Osteocyte (in vitro differentiated cells): ENCODE results near the gene OR2M7. TPM values are rescaled to one million over a fixed set of nuclear protein-coding genes. Genes with fewer than 3 reads are reported as not detected.
"Not testable (repeated sequence)": the region's sequence is repeated elsewhere in the genome, so short reads cannot be mapped to it uniquely, and the experiment has no call there.

ENCODE experiments used
- DNase-seq: peaks from one replicate; pipeline ENCODE4 v3.0.0; 2021; ENCODE audit warnings: mixed read lengths; ENCODE audit not compliant: unreplicated experiment; ENCODE audit errors: extremely low spot score
- H3K27ac Mint-ChIP-seq: one replicate; pipeline ENCODE4 v1.8.0; 2021; ENCODE audit warnings: mild to moderate bottlenecking, mixed read lengths; ENCODE audit not compliant: unreplicated experiment
- H3K27me3 Mint-ChIP-seq: one replicate; pipeline ENCODE4 v1.8.0; 2021; ENCODE audit warnings: mixed read lengths; ENCODE audit not compliant: unreplicated experiment
- H3K36me3 Mint-ChIP-seq: one replicate; pipeline ENCODE4 v1.8.0; 2021; ENCODE audit warnings: mixed read lengths; ENCODE audit not compliant: unreplicated experiment
- H3K4me1 Mint-ChIP-seq: one replicate; pipeline ENCODE4 v1.8.0; 2021; ENCODE audit warnings: mixed read lengths; ENCODE audit not compliant: unreplicated experiment
- H3K4me3 Mint-ChIP-seq: one replicate; pipeline ENCODE4 v1.8.0; 2021; ENCODE audit warnings: mild to moderate bottlenecking, moderate library complexity, mixed read lengths; ENCODE audit not compliant: unreplicated experiment
- H3K9me3 Mint-ChIP-seq: one replicate; pipeline ENCODE4 v1.8.0; 2021; ENCODE audit warnings: mixed read lengths; ENCODE audit not compliant: unreplicated experiment
- CTCF ChIP-seq: fragments of 200-600 bp; sonication (generic); IDR thresholded peaks from 2 replicates; pipeline ENCODE4 v1.5.0; 2021; ENCODE audit warnings: antibody characterized with exemption, mild to moderate bottlenecking, moderate library complexity
- total RNA-seq: library from RNA; stranded (reverse); gene quantifications from 2 replicates; pipeline ENCODE4 v1.2.1, GENCODE V29; 2021

Gene OR2M7
- total RNA-seq, 1 donor from 2014 or later: not detected

DNA sequence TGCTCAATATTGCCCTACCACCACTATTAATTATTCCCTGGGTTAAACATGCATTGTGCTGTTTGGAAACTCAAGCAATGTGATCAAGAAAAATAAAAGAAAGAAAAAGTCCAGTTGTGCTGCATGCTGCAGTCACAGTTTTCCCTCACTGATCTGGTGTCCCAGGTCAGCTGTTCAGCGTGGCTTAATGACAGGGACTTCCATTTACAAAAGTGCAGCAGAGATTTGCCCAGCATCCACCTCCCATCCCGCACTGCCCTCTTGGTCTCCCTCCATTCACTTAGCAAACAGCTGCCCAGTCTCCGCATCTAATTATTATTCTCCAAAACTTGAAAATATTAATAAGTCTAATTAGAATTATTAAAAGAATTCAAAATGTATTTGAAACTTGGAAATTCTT is 35.0 kb upstream of the OR2M7 start:
- H3K27me3 Mint-ChIP-seq: no peaks in the 10 kb centered on the region
- H3K27ac Mint-ChIP-seq: no peak overlapping the region
- H3K4me1 Mint-ChIP-seq: no peaks in the 10 kb centered on the region
- DNase-seq: no peak
- no peak overlapping the region for H3K4me3 Mint-ChIP-seq
- H3K9me3 Mint-ChIP-seq: peaks cover 52% of the 10 kb centered on the region
- TF ChIP-seq CTCF: no peak
- no peaks in the 10 kb centered on the region for H3K36me3 Mint-ChIP-seq

DNA sequence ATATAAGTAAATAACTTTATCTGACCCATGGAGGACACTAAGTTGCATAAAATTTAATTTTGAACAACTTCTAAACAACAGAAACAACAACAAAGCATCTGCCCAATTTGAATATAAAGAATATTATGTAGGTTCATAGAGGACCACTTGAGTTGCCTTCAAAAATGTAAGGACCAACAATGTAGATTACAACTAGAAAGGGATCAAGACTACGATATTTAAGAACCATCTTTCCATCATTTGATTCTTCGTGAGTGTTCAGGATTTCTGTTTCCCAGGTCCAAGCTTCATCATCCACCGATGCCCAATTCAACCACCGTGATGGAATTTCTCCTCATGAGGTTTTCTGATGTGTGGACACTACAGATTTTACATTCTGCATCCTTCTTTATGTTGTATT is 24.1 kb upstream of the OR2M7 start, which contains the start of gene OR14C36:
Gene OR14C36, plus strand, starts transcription at position 301 of the 400 bp plus-strand sequence. Its CDS starts 0 bp downstream, at position 301.
- Mint-ChIP-seq H3K27ac (no peak within 1 kb of the TSS), H3K4me1 (no peaks in the 10 kb centered on the region)

GRCh38 chr1:248343451-248343850 is 19.1 kb upstream of the OR2M7 start:
- no peak overlapping the region for H3K27ac Mint-ChIP-seq
- no peak for TF ChIP-seq CTCF
- H3K4me1 Mint-ChIP-seq: no peaks in the 10 kb centered on the region
- H3K4me3 Mint-ChIP-seq: no peak overlapping the region
- H3K9me3 Mint-ChIP-seq: peaks cover 53% of the 10 kb centered on the region
- no peaks in the 10 kb centered on the region for H3K27me3 Mint-ChIP-seq
- no peaks in the 10 kb centered on the region for H3K36me3 Mint-ChIP-seq
- DNase-seq: no peak

More for the DNA sequence above, 24.1 kb upstream of the OR2M7 start, which contains the start of gene OR14C36:
- Mint-ChIP-seq H3K27me3 (no peaks in the 10 kb centered on the region), H3K9me3 (peaks cover 40% of the 10 kb centered on the region), H3K36me3 (no peaks in the 10 kb centered on the region), H3K4me3 (no peak within 1 kb of the TSS)
- TF ChIP-seq CTCF: no peak
- no peak for DNase-seq

- DNase-seq: no peak
- Mint-ChIP-seq H3K4me1 (no peaks in the 10 kb centered on the region), H3K9me3 (peaks cover 66% of the 10 kb centered on the region), H3K36me3 (no peaks in the 10 kb centered on the region), H3K27ac (no peak overlapping the region), H3K4me3 (no peak overlapping the region), H3K27me3 (no peaks in the 10 kb centered on the region)
- TF ChIP-seq CTCF: no peak
Observed at GRCh38 chr1:248316796-248317195, 7.6 kb downstream of the OR2M7 start.

DNA sequence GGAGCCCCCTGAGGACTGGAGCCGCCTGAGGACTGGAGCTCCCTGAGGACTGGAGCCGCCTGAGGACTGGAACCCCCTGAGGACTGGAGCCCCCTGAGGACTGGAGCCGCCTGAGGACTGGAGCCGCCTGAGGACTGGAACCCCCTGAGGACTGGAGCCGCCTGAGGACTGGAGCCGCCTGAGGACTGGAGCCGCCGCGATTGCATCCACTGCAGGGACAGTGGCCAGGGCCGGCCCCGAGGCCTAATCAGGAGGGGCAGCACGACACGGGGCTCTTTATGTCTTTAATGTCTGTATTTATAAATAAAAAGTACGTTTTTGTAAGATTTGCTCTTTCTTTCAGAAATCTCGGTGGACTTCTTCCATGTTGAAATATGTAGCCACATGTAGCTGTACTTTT is 17.6 kb downstream of the OR2M7 start:
- H3K4me1 Mint-ChIP-seq, H3K27me3 Mint-ChIP-seq, H3K4me3 Mint-ChIP-seq, H3K27ac Mint-ChIP-seq, DNase-seq, H3K36me3 Mint-ChIP-seq: not testable (repeated sequence)
- H3K9me3 Mint-ChIP-seq: peaks cover 55% of the 10 kb centered on the region

DNA sequence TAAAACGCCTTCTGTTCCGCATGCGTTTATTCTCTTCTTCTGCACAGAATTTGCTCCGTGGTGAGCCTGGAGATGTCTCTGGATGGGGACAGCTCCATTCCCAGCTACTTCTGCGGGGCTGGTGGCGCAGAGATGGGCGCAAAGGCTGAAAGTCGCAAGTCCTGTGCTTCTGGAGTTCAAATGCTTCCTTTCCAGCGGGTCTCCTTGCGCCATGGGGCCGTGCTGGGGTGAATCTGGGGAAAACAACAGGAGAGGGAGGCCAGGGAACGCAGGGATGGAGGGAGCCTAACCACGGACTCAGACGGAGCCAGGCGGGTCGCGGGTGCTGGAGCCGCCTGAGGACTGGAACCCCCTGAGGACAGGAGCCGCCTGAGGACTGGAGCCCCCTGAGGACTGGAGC is 18.3 kb downstream of the OR2M7 start:
- H3K4me3 Mint-ChIP-seq: no peak overlapping the region
- peaks cover 54% of the 10 kb centered on the region for H3K9me3 Mint-ChIP-seq
- H3K27ac Mint-ChIP-seq: no peak overlapping the region

DNA sequence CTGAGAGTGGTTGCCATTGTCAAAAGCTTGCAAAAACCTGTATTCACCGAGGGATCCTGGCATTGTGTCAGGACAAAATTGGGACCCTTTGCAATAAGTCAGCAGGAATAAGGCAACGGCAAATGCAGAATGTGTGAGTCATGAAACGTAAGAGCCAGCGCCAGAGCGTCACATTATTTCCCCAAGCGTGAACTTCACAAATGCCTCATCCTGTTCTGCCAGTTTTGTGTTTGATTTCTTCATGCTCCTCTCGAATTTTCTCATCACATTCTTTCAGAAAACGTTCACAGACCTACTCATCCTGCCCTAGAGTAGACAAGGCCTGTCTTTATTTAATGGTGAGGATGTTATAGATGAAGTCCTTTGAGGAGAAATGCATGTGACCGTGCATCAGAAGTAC is 18.7 kb downstream of the OR2M7 start:
- not testable (repeated sequence) for H3K27me3 Mint-ChIP-seq, H3K27ac Mint-ChIP-seq, DNase-seq, H3K36me3 Mint-ChIP-seq, H3K4me1 Mint-ChIP-seq, H3K4me3 Mint-ChIP-seq
- peaks cover 52% of the 10 kb centered on the region for H3K9me3 Mint-ChIP-seq

More for the DNA sequence above, 18.3 kb downstream of the OR2M7 start:
- DNase-seq: no peak
- Mint-ChIP-seq H3K36me3 (peaks cover 2% of the 10 kb centered on the region), H3K27me3 (no peaks in the 10 kb centered on the region), H3K4me1 (no peaks in the 10 kb centered on the region)
- TF ChIP-seq CTCF: no peak
